Body of pancreas (tissue), 4 donors: ENCODE results near the gene PRR23A.

Source experiments
- CTCF ChIP-seq, 7 experiments: fragments of 450-650 bp in 4 of 7; fragments of 200-600 bp in 3 of 7; sonication (generic) in 3 of 7; IDR thresholded peaks; one replicate each; pipeline ENCODE4 v1.5.1; 2016 to 2019; ENCODE audit warnings: antibody characterized with exemption in 7 of 7
- POLR2A ChIP-seq, 3 donors: fragments of 450-650 bp; IDR thresholded peaks; one replicate each; pipeline ENCODE4 v1.6.1; 2016; ENCODE audit warnings: antibody characterized with exemption in 3 of 3, mild to moderate bottlenecking in 2 of 3

GRCh38 chr3:139052802-139053600, 46.9 kb upstream of the PRR23A start:
- TF ChIP-seq POLR2A (IDR thresholded peaks at IDR 0.05) (no peak), CTCF (IDR thresholded peaks at IDR 0.05) (no peak)
